HS-27A (cell line): ENCODE measurements around the gene SLC22A12.

ENCODE experiments used
- DNase-seq: peaks from one replicate; pipeline ENCODE4 v3.0.0-alpha.2; 2012; ENCODE audit warnings: low read depth, missing footprints

The SLC22A12 gene

DNA sequence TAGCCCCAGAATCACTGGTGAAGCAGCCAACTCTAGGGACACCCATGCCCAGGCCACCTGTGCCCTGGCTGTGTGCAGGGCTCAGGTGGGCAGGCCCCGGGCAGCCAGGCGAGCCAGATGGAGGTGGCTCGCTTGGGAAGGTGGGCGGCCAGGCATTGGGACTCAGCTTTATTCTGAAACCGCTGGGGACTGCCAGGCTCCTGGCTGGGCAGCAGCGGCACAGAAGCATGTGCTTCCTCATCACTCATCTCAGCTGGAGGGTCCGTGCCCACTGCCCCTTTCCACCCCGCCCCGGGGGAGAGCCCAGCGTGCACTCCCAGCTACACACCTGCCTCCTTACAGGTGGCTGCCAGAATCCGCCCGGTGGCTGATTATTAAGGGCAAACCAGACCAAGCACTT is 27.1 kb upstream of the SLC22A12 start:
- no peak for DNase-seq

DNA sequence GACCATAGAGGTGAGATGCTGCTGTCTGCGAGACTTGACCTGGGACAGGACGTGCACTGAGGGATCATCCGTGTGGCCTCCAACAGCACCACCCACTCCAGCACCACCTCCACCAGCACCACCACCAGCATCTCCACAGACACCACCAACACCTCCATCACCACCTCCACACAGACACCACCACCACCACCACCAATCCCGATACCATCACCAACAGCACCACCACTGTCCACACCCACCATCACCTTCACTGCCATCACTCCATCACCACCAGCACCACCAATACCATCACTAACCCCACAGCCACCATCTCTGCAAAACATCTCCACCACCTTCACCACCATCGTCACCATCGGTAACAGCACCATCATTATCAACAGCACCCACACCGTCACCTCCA is 26.6 kb upstream of the SLC22A12 start:
- DNase-seq = no peak

DNA sequence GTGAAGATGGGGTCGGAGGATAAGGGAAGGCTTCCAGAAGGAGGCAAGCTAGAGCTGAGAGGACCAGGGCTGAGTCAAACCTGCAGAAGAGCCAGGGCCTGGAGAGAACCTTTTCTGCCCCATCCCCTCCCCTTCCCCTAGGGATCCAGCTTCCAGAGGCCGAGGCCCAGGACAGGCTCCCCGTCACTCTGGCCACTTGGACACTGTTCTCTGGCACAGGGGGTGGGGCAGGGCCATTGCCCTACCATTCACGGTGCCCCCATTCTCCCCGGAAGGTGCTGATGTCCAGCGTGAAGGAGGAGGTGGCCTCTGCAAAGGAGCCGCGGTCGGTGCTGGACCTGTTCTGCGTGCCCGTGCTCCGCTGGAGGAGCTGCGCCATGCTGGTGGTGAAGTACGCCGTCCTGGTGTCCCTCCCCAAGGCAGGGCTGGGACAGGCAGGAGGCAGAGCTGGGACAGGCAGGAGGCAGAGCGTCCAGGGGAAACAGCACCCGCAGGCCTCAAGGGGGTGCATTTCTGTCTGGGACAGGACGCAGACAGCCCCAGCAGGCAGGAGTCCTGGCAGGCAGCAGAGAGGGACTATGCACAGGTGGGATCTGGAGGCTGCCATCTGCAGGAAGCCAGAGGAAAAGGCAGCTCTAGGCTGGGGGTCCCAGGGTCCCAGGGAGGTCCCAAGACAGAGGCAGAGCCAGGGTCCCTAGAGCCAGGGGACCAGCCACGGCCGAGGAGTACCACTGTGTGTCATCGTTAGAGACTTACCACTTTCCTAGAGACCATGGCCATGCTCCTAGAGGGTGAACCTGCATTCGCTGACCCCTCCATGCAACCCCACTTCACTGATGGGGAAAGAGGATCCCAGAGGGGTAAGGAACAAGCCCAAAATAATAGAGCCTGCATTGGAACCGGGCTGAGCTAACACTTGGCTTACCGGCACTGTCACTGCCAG is 25.8 kb upstream of the SLC22A12 start:
- no peak for DNase-seq

DNA sequence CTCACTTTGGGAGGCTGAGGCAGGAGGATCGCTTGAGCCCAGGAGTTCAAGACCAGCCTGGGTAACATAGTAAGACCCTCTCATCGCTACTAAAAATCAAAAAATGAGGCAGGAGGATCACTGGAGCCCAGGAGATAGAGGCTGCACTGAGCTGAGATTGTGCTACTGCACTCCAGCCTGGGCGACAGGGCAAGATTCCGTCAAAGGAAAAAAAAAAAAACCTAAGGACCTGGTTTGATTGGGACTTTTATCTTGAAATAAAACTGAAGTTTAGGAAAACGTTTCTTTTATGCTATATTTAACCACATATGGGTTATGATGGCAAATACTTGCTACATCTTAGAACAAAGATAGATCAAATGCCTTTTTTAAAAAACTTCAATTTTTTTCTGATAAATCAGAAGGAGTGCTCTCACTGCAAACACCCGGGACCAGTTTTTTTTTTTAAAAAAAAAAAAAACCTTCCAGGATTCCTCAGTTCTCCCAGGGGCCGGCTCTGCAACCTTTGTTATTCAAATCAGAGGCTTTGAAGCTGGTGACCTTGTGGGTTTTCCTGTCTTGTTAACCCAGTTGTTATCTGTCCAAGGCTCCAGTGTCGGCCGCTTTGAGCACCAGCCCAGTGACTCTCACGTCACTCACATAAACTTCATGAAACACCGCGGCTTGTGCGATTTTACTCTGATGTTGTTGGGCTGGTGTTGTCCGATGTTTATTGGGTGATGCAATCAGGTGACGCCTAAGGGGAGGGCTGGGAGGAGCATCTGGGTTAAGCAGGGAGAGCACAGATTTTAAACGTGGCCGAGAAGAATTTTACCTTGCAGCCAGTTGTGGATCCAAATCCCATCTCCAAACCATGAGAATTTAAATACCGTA is 24.7 kb upstream of the SLC22A12 start:
- DNase-seq = no peak

DNA sequence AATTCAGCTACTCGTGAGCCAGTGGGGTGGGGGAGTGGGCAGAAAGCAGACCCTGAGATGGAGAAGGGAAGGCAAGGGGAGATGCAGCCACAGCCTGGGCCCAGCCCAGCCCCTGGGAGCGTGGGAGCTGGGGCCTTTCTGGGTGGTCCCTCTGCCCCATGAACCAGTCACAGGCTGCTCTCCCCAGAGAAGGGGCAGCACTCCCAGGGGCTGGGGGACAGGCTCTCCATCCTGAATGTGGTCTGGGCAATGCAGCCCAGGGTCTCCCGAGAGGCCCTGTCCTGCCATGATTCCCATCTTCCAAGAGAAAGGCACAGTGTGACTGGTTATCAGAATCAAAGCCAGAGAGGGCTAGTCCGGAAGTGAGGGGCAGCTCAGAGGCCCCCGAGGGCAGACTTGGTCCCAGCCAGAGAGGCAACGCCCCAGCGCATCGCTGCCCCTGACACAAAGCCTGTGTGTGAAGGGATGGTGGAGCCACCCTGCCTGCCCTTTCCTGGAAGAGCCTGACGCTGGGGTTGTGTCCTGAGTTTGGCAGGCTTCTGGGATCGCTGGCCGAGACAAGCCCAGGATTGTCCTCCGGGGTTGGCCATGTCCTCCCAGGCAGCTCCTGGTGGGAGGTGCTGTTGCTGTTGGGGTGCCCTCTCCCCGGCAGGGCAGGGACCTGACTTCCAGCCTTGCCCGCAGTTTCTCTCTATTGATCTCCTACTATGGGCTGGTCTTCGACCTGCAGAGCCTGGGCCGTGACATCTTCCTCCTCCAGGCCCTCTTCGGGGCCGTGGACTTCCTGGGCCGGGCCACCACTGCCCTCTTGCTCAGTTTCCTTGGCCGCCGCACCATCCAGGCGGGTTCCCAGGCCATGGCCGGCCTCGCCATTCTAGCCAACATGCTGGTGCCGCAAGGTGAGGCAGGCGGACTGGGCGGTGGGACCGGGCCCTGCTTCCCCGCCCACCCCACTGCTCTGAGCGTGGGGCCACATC is 23.8 kb upstream of the SLC22A12 start:
- no peak for DNase-seq

DNA sequence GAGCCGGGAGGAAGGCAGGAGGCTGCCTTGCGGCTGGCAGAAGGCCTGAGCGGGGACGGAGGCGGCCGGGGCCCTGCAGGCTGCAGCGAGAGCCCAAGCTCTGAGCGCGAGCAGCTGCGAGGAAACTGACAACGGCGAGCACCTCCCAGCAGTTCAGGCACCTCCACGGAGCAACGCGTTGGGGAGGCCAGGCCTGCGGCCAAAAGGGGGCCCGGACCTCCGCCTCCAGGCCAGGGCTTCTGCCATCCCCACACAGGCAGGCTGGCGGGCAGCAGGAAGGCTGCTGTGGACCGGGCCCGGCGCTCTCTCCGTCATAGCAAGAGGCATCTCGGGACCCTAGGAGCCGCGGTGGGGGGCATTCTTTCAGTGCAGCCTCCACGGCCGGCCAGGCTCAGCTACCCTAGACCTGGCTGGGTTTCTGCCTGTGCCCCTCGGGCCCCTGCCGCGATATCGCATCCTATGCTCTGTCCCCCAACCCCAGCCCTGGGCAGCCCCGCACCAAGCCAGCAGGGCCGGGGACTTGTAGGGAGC is 22.9 kb upstream of the SLC22A12 start:
- no peak for DNase-seq

DNA sequence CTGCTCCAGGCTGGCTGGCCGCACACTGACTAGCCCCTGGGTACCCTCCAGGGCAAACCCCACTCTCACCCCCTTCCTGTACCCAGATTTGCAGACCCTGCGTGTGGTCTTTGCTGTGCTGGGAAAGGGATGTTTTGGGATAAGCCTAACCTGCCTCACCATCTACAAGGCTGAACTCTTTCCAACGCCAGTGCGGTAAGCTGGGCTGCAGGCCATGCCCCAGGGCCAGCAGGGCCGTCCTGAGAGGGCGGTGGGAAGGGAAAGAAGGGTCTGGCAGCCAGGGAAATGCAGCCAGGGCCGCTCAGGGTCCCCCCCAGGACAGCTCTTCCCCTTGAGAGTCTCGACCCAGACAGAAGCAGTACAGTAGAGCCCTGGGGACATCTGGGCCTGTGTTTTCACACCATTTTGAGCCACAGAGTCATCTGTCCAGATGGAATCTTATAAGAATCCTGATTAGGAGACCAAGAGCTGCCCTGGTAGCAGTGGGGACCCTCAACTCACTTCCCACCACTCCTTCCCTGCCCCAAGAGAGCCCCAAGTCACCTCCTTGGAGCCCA is 22.4 kb upstream of the SLC22A12 start:
- no peak for DNase-seq

DNA sequence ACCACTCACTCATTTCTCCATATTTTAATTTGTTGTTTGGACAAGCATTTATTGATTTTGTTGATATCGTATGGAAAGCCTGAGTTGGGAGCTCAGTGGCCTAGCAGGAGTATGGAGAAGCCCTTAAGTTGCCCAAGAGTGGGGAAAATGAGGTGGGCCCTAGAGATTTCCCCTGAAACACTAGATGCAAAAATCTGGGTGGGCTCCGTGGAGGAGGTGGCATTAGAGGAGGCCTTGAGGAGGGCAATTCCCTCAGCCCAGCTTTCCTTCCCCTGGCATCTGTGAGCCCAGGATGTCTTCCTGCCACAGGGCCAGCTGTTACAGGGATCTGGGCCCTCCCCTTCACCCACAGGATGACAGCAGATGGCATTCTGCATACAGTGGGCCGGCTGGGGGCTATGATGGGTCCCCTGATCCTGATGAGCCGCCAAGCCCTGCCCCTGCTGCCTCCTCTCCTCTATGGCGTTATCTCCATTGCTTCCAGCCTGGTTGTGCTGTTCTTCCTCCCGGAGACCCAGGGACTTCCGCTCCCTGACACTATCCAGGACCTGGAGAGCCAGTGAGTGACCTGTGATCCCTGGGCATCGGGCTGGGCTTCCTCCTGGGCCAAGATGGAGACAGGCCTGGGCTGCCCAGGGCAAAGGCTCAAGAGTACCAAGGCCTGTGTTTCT is 21.6 kb upstream of the SLC22A12 start:
- no peak for DNase-seq

DNA sequence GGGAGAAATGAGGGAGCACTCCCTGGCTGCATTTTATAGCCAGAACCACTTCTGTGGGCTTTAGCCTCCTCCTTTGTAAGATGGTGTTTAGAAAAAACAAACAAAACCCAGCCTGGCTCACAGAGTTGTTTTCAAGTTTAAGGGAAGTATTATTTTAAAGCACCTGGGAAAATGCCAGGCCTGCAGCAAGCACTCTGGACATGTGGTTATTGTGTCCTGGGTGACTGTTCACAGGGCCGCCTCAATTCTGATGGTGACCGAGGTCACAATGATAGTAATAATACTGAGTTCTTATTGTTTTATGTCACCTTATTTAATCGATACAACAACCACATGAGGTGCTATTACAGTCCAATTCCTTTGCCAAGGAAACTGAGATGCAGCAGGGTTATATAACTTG is 20.7 kb upstream of the SLC22A12 start:
- no peak for DNase-seq

DNA sequence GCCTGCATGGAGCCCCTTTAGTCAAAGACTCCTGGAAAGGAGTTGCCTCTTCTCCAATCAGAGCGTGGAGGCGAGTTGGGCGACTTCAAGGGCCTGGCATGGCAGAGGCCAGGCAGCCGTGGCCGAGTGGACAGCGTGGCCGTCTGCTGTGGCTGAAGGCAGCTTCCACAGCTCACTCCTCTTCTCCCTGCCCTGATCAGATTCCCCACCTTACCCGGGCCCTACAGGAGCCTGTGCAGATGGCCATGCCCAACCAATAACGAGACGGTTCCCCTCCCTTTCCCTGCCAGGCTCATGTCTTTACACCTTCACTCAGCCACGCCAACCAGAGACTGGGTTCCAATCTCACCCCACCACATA is 20.0 kb upstream of the SLC22A12 start:
- no peak for DNase-seq

DNA sequence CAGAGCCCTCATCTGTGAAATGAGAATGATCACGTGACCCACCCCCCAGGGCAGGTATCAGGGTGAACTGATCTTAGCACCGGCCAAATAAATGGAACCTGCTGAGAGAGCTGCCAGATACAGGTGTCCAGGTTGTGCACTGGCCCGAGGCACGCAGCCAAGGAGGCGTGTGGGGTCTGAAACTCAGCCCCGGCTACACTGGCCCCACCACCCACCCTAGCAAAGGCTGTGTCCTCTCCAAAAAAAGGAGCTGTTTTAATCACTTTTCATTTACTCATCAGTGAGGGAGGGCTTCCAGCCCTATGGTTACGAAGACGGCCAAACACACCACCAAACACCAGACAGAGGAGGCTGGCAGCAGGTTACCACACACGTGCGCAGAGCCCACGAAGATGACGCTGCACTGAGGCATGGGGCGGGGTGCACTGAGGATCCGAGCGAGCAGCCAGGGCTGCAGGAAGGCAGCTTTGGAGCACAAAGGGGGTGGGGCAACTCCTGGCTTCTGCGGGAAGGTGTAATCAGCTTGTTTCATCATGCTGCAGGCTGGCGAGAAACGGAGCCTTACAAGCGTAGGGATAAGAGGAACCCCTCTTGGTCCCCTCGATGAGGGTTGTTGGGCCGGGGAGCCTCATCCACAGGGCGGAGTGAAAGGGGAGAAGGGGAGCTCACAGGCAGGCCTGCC is 19.5 kb upstream of the SLC22A12 start:
- no peak for DNase-seq

DNA sequence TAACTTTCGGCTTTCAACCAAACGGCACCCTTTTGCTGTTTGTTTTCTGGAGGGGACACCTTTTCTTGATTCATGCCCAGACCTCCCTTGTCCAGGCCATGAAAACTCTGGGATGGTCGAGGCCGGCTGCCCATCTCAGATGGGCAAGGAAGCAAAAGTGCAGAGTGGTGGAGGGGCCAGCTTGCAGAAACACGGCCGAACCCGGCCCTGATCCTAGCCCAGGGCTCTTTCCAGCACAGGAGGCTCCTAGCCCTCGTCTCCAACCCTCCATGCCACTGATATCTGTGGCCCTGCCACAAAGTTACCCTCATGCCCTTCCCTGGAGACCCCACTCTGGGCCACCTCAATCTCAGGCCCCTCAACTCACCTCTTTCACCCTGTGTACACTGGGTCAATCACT is 18.9 kb upstream of the SLC22A12 start:
- no peak for DNase-seq

DNA sequence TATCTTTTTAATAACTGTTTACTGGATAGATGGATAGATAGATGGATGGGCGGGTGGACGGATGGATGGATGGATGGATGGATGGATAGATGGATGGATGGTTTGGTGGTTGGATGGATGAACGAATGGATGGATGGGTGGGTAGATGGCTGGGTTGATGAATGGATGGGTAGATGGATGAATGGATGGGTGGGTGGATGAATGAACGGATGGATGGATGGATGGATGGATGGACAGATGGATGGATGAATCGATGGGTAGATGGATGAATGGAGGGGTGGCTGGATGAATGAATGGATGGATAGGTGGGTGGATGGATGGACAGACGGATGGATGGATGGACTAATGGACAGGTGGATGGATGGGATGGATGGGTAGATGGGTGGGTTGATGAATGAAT is 13.8 kb upstream of the SLC22A12 start:
- no peak for DNase-seq

DNA sequence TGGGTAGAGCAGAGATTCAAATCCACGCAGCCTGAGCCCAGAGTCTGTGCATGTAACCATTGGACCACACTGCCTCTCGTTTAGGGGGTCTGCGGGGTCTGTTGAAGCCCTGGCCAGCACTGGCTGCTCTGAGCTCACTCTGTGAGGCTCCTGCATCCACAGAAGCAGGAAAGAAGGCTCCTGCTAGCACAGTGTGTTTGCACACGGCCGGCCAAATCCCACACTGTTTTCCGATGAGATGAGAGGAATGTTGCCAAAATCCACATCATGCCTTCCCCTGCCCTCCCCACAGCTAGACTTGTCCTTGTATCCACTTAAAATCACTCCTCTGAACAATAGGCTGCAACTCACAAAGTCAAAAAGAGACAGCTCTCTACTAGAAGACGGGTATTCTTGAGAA is 10.6 kb upstream of the SLC22A12 start:
- DNase-seq = no peak

DNA sequence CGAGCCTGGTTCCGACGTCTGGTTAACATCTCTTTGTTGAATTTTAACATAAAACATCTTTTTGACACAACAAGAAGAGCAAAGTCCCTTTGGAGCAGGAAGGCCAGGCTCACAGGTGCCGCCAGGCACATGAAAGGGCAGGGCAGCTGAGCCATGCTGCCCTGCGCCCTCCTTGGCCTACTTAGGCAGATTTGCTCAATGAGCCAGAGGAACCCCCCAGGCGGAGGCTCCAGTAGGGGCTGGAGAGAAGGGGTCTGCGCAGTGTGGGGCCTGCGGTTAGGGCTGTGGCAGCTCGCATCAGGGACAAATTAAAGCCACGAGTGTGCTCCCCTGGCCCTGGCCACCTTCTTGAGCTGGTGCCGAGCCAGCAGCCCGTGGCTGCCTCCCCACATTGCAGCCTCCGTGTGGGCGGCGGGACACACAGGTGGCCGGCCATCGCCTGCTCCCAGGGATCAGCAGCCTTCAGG is 9.9 kb upstream of the SLC22A12 start:
- no peak for DNase-seq

DNA sequence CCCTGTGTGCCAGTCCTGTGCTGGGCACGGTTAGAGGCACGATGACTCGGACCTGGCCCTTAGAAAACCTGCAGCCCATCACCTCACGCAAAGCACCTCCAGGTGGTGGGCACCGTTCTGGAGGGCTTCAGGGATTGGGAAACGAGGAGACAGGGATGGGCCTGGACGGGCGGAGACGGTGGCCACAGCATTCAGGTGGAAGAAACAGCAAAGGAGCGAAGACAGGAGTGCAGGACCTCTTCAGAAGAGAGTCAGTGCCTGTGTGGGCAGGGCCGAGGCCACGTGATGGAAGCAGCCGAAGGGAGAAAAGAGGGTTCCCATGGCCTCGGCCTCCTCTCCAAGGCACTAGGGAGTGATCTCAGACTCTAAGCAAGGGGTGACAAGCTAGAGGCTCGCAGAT is 8.1 kb upstream of the SLC22A12 start:
- no peak for DNase-seq

DNA sequence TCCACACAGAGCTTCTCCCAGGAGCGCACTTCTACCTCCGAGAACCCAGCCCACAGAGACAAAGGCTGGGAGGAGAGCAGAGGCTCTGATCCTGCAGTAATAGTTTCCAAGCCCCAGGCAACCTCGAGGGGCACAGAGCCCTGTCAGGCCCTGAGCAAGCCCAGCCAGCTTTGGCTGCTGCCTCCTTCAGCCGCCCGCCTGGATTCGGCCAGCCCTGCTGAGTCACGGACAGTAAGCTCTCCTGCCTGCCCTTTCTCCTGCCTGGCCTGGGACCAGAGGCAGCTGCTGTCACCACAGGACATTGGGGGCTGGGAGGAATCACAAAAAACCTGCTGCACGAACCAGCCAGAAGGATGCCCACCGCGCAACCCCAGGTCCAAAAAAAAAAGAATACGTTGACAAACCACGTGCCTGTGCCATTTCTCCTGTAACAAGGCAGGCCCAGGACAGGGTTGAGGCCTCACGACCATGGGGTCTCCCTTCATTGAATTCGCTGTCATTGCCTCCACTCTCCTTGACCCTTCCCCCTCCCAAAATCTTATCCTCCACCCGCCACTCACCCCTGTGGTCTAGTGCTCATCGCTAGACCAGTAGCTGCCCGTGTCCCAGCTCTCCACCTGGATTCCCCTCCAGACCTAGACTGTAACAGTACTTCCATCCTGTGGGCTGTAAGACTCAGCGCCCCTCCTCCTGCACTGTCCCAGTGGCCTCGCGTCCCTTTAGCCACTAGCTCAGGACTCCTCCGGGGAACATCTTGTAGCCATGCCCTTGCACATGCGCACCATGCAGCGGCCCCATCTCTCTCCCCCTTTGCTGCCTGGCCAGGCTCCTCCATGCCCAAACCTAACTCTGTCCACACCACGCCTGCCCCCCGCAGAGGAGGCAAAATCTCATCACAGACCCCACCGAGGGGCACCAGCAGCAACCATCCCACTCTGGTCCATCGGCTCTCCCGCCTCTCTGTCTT is 7.4 kb upstream of the SLC22A12 start:
- DNase-seq = no peak

DNA sequence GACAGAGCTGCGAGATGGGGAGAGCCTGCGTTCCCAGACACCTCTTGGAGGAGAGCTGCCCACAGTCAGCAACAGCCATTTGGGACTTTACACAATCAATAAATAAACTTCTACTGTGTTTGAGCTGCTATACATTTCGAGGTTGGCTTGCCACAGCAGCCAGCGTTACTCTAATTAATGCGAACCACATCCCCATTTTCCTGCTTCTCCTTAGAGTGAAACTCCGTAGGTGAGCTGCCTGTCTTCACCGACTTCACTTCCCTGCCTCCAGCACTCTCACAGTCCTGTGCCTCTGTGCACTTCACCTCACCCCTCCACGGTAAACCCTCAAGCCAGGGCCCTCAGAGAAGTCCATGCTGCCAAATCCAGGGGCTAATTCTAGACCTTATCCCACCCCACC is 5.9 kb upstream of the SLC22A12 start:
- no peak for DNase-seq

DNA sequence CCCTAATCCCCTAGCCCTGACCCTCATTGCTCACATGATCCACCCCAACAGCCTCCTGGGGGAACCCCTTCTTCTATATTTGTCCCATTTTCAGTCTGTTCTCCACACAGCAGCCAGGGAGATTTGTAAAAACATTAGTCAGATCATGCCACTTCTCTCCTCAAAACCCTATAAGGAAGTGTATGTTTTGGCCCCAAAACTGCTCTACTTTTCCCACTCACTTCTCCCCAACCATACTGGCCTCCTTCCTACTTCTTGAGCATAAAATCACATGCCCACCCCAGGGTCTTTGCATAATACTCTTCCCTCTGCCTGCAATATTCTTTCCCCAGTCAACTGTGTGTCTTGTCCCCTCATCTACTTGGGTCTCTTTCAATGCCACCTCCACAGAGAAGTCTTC is 4.7 kb upstream of the SLC22A12 start:
- DNase-seq = no peak
